WERI-Rb-1 (cell line): ENCODE measurements around the gene DCANP1.

ENCODE experiments used
- DNase-seq: peaks from one replicate; pipeline ENCODE4 v3.0.0-alpha.2; 2020
- H3K27ac ChIP-seq: fragments of 250-450 bp; sonication (Bioruptor Pico); 2 replicates; pipeline ENCODE4 v1.5.1; 2020; ENCODE audit warnings: mild to moderate bottlenecking, moderate library complexity
- H3K27me3 ChIP-seq: fragments of 250-450 bp; sonication (Bioruptor Pico); 2 replicates; pipeline ENCODE4 v1.5.1; 2021; ENCODE audit warnings: mild to moderate bottlenecking, low read depth, moderate library complexity; ENCODE audit not compliant: insufficient read depth, severe bottlenecking
- H3K36me3 ChIP-seq: fragments of 250-450 bp; sonication (Bioruptor Pico); 2 replicates; pipeline ENCODE4 v1.5.1; 2020; ENCODE audit warnings: mild to moderate bottlenecking, moderate library complexity
- H3K4me3 ChIP-seq: 2 replicates; pipeline ENCODE4 v1.5.1; 2011; ENCODE audit warnings: low read depth, mild to moderate bottlenecking, control low read depth, low read length
- H3K9me3 ChIP-seq: fragments of 250-450 bp; sonication (Bioruptor Pico); 2 replicates; pipeline ENCODE4 v1.5.1; 2021; ENCODE audit warnings: mild to moderate bottlenecking, moderate library complexity; ENCODE audit not compliant: severe bottlenecking
- CTCF ChIP-seq: IDR thresholded peaks from 2 replicates; pipeline ENCODE4 v1.5.1; 2011; ENCODE audit warnings: low read depth, mild to moderate bottlenecking, control low read depth, inconsistent platforms, low read length

Gene DCANP1

GRCh38 chr5:135476615-135477581, 29.8 kb upstream of the DCANP1 start:
- Histone ChIP-seq H3K9me3 (no peaks in the 10 kb centered on the region), H3K27me3 (no peaks in the 10 kb centered on the region), H3K27ac (peak overlapping the region; percentile 57), H3K4me3 (no peak overlapping the region), H3K36me3 (no peaks in the 10 kb centered on the region)
- DNase-seq = no peak
- no peak for TF ChIP-seq CTCF

GRCh38 chr5:135473956-135474670, 27.0 kb upstream of the DCANP1 start:
- DNase-seq = no peak
- TF ChIP-seq CTCF = no peak
- Histone ChIP-seq H3K4me3 (no peak overlapping the region), H3K9me3 (no peaks in the 10 kb centered on the region), H3K27me3 (no peaks in the 10 kb centered on the region), H3K36me3 (no peaks in the 10 kb centered on the region), H3K27ac (no peak overlapping the region)

- H3K27ac ChIP-seq = no peak overlapping the region
- H3K4me3 ChIP-seq = no peak overlapping the region
- no peak for DNase-seq
- no peaks in the 10 kb centered on the region for H3K9me3 ChIP-seq
- TF ChIP-seq CTCF = no peak
- no peaks in the 10 kb centered on the region for H3K27me3 ChIP-seq
- no peaks in the 10 kb centered on the region for H3K36me3 ChIP-seq
These were observed 25.0 kb upstream of the DCANP1 start for GRCh38 chr5:135472141-135472540.

- DNase-seq = no peak
- Histone ChIP-seq H3K9me3 (no peaks in the 10 kb centered on the region), H3K36me3 (no peaks in the 10 kb centered on the region), H3K4me3 (no peak overlapping the region), H3K27ac (no peak overlapping the region), H3K27me3 (no peaks in the 10 kb centered on the region)
- no peak for TF ChIP-seq CTCF
These were observed 24.6 kb upstream of the DCANP1 start for GRCh38 chr5:135471726-135472125.

DNA sequence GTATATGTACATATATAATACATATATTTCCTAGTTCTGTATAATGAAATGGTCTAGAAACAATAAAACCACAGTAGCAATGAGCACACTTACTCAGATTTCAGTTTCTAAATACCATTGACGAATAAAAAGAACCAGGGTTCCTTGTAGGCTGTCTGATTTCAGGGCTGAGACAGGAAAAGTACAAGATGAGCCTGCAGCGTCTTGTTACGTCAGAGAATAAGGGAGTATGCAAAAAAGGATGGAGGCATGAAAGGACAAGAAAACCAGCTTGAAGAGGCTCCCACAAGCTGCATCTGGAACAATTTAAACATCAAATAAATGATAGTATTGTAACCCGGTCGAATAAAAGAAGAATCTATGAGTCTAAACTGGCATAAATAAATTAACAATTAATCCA, 22.8 kb upstream of the DCANP1 start:
- Histone ChIP-seq H3K36me3 (no peaks in the 10 kb centered on the region), H3K27ac (no peak overlapping the region), H3K4me3 (no peak overlapping the region), H3K9me3 (no peaks in the 10 kb centered on the region), H3K27me3 (no peaks in the 10 kb centered on the region)
- no peak for TF ChIP-seq CTCF
- no peak for DNase-seq
